Lower leg skin (tissue), 3 donors: ENCODE data around the gene IRF8.

Experiments
- CTCF ChIP-seq, 3 donors: fragments of 450-650 bp; IDR thresholded peaks; one replicate each; pipeline ENCODE4 v1.5.1; 2016; ENCODE audit warnings: antibody characterized with exemption in 3 of 3, mild to moderate bottlenecking in 3 of 3, moderate library complexity in 2 of 3
- POLR2A ChIP-seq, 2 donors: fragments of 450-650 bp; IDR thresholded peaks; one replicate each; pipeline ENCODE4 v1.6.1; 2016 to 2017; ENCODE audit warnings: antibody characterized with exemption in 2 of 2, mild to moderate bottlenecking in 1 of 2, moderate library complexity in 1 of 2

GRCh38 chr16:85862476-85863383 lies 36.2 kb upstream of the IRF8 start:
- no peak for TF ChIP-seq POLR2A (IDR thresholded peaks at IDR 0.05)
- no peak for TF ChIP-seq CTCF (IDR thresholded peaks at IDR 0.05)
